SK-N-MC (cell line): ENCODE measurements around the gene ADAMTS6.

Experiments
- EZH2 ChIP-seq: fragments of 200-600 bp; sonication (generic); IDR thresholded peaks from one replicate; pipeline ENCODE4 v1.6.1; 2017; ENCODE audit warnings: antibody characterized with exemption
- POLR2AphosphoS5 ChIP-seq: IDR thresholded peaks from 2 replicates; pipeline ENCODE4 v1.6.1; 2012; ENCODE audit warnings: mild to moderate bottlenecking, low read depth, low read length, borderline replicate concordance

DNA sequence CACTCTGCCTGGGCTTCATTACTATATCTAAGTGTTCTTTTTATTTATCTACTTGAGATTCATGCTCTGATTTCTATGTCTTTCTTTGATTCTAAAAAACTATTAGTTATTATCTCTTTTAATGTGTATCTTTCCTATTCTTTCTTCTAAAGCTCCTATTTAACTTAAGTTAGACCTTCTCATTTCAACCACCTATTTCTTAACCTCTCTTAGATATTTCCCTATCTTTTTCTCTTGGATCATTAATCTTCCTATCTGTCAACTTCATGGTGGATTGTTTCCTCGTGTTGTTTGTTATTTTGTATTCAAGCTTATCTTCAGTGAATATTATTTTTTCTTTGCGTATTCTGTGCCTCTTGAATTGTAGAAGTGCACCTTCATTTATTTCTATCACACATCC, 202.1 kb downstream of the ADAMTS6 start:
- TF ChIP-seq EZH2 (no peak), POLR2AphosphoS5 (no peak)
